ENCODE measurements around the gene EFCAB11.
A peak's percentile ranks its signal among the peaks of the same experiment; 100 is the strongest.

The EFCAB11 gene

DNA sequence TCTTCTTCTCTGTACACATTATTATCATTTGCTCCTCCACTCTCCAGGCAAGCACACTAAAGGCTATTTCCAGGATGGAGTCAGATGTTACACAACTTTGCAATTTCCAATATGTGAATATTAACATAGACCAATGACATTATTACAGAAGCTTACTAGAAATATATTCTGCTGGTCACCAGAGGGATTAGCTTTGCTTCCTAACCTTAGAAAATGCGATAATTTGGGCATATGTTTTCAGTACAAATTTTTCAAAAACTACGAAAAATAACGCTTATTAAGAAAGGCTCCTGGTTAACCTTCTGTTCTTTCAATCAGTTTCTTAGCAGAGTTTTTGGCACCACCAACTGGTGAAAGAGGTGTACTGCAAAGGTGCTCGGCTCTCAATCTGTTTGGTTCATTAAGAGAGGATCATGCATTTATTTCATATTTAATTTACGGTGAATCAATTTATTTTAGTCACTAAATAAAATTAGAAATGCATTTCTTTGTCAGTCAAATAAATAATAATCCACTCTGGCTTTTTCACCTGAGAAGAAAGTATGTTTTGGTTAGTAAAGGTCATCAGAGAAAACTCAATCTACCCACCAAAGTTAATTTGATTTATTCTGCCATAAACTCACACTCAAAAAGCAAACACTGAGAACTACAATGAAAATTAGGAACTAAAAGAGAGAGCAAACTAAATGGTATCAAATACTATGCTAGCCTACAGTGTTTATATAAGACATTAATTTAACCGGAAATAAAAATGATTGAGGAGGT lies 39.2 kb downstream of the EFCAB11 start:
- H3K4me3 ChIP-seq (replicated peaks; ENCODE audit: low read depth, low read length) = no peak overlapping the region
- peak; percentile 85 for DNase-seq (ENCODE audit: low read depth)
- TF ChIP-seq, protein P1, sequence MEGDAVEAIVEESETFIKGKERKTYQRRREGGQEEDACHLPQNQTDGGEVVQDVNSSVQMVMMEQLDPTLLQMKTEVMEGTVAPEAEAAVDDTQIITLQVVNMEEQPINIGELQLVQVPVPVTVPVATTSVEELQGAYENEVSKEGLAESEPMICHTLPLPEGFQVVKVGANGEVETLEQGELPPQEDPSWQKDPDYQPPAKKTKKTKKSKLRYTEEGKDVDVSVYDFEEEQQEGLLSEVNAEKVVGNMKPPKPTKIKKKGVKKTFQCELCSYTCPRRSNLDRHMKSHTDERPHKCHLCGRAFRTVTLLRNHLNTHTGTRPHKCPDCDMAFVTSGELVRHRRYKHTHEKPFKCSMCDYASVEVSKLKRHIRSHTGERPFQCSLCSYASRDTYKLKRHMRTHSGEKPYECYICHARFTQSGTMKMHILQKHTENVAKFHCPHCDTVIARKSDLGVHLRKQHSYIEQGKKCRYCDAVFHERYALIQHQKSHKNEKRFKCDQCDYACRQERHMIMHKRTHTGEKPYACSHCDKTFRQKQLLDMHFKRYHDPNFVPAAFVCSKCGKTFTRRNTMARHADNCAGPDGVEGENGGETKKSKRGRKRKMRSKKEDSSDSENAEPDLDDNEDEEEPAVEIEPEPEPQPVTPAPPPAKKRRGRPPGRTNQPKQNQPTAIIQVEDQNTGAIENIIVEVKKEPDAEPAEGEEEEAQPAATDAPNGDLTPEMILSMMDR (IDR thresholded peaks at IDR 0.05; ENCODE audit: low read length, missing control alignments) = peak; percentile 95

DNA sequence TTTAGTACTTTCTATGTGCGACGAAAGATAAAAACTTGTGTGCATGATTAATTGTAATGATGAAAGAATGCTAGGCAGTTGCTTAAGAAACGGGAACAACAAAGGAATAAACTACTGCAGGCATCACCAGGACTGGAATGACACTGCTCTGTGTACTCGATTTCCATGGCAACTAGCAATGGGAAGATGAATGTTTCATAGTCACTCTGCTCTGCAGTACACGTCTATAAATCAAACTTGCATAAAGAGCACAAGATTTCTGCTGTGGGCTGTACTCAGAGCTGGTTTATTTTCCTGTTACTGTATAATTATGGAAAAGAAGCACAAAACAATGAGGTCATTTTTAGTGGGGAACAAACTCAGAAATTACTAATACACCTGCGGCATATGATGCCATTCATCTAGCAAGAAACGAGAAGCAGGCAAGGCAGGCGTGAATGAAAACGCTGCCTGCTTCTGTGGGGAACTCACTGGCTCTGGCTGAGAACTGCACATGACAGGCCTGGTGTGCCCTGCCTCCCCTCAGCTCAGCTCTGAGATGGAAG lies 41.8 kb downstream of the EFCAB11 start:
- no peak overlapping the region for H3K4me3 ChIP-seq (replicated peaks; ENCODE audit: low read depth, low read length)
- TF ChIP-seq, protein P1 (IDR thresholded peaks at IDR 0.05; ENCODE audit: low read length, missing control alignments) = no peak
- DNase-seq (ENCODE audit: low read depth) = peak; percentile 99

DNA sequence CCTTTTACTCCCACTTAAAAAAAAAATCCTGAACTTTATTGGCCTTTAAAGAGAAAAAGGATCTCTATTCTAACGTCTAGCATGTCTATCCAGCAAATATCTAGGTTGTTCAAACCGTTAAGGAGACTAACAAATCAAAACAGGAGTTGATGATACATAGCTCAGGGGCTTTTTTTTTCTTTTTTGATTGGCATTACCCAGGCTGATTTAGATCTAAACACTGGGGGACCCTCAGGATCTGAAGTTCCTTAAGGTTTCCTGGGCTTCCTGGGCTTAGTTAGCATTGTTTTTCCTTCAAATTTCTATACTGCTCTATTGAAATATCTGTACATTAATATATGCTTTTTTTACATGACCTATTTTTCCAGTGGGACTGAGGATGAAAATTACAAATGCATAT lies 42.3 kb downstream of the EFCAB11 start:
- TF ChIP-seq, protein P1 (IDR thresholded peaks at IDR 0.05; ENCODE audit: low read length, missing control alignments) = no peak
- DNase-seq (ENCODE audit: low read depth) = no peak
- no peak overlapping the region for H3K4me3 ChIP-seq (replicated peaks; ENCODE audit: low read depth, low read length)

DNA sequence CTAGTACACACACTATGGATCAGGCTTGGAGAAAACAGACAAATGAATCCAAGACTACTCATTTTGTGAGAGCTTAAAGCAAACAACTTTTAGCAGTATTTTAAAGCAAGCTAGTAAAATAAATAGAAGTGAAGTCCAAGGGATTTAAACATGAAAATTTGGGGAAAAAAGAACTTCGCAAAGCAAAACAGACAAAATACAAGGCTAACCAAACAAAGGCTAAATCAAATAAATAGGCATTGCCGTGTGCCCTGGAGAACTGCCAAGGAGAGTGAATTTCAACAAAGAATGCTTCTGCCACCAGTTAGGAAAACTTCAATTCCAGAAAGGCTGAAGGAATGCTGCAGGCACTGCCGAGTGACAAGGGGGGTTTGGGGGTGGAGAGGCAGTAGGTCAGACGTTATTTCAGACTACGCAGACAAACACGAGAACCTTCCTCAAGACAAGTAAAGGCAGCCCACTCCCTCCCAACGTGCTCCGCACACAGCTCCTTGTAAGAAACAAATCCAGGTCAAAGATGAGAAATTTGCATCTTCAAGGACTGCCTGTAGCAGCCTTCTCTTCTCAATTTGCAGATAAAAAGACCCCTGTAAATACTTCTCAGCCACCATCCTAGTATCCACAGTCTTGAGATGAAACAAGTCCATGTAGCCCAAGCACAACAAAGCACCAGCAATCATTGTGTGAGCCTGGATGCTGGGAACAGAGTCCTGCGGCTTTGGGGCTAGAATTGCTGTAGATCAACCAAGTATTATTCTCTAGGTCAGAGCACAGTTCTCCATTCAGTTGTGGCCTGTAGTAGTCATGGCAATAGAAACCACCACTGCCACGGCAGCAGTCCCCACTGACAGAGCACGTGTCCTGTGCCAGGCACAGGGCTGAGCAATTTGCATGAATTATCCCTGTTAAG lies 43.3 kb downstream of the EFCAB11 start:
- no peak overlapping the region for H3K4me3 ChIP-seq (replicated peaks; ENCODE audit: low read depth, low read length)
- DNase-seq (ENCODE audit: low read depth) = peak; percentile 72
- TF ChIP-seq, protein P1 (IDR thresholded peaks at IDR 0.05; ENCODE audit: low read length, missing control alignments) = no peak

DNA sequence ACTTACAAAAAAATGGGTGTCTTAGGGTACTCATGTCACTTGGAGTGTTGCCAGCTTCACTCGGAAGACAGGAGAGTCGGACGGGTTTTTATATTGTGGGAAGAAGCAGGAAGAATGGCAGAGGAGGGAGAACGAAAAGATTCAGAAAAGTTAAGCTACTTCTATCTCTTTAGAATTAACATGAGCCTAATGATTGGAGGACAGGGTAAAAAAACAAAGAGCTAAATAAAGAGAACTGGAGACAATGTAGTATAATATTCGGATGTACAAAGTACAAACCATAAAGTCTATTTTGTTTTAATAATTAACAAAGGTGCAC lies 43.9 kb downstream of the EFCAB11 start:
- DNase-seq (ENCODE audit: low read depth) = no peak
- TF ChIP-seq, protein P1 (IDR thresholded peaks at IDR 0.05; ENCODE audit: low read length, missing control alignments) = no peak
- no peak overlapping the region for H3K4me3 ChIP-seq (replicated peaks; ENCODE audit: low read depth, low read length)

DNA sequence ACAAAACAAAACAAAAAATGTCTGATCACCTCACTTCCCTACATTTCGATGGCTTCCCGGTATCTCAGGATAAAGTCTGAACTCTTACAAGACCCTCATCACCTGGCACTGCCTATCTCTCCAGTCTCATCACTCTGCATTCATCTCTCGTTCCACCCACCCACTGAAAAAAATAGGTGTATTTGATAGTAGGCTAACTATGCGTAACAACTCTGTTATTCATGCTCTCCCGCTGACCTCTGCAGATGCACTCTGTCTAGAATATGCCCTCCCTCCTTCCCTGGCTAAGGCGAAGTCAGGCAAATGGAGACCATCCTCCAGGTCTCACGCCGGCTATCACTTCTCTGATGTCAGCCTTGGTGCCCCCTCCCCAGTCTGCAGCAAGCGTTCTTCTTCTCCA lies 44.9 kb downstream of the EFCAB11 start:
- no peak overlapping the region for H3K4me3 ChIP-seq (replicated peaks; ENCODE audit: low read depth, low read length)
- TF ChIP-seq, protein P1 (IDR thresholded peaks at IDR 0.05; ENCODE audit: low read length, missing control alignments) = no peak
- no peak for DNase-seq (ENCODE audit: low read depth)

Data from fibroblast of pulmonary artery (primary cell).